ENCODE data around the gene GGACT. TPM values are rescaled to one million over a fixed set of nuclear protein-coding genes. Genes with fewer than 3 reads are reported as not detected.

GGACT gene
- polyA plus RNA-seq, 1 donor from 2014 or later: 1.7 TPM

DNA sequence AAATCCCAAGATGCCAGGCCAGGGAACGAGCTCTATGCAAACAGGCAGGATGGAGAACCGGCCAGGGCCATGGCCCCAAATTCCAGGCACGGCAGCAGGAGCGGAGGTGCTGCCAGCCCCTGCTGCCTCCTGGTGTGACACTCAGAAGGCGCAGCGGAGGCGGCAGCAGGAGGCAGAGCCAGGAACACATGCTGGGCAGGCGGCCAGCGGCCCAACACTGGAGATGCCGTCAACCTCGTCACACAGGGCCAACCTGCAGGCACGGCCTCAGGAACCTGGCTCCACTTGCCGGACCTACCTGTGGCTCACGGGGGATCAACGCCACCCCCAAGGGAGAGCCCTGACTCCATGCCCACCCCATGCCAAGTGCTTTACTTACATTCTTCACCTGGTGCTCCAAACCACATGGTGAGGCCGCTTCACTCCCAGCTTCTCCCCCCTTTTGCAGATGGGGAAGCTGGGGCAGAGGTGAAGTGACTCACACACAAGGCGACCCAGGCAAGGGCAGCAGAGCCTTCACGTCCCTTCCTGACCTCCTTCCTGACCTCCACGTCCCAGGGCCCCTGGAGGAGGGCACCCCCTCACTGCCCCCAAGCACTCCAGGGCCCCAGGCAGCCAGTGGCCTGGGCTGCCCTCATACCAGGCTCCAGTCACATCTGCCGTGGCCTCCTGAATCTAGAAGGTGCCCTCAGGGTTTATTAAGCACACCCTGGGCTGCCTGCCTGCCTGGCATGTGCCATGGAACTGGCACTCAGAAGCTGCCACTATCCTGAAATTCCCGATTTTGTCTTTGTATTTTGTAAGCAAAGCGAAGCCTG, 43.5 kb downstream of the GGACT start:
- no peak overlapping the region for H2AFZ ChIP-seq (ENCODE audit: low read depth, low read length)
- H3K9me3 ChIP-seq (ENCODE audit: low read length): no peaks in the 10 kb centered on the region
- no peaks in the 10 kb centered on the region for H3K79me2 ChIP-seq (replicated peaks; ENCODE audit: insufficient read depth, low read length)
- H3K9ac ChIP-seq (ENCODE audit: low read length): no peak overlapping the region
- no peak overlapping the region for H3K4me2 ChIP-seq (ENCODE audit: low read length)
- no peak overlapping the region for H3K4me3 ChIP-seq (ENCODE audit: low read length)
- no peaks in the 10 kb centered on the region for H3K27me3 ChIP-seq (ENCODE audit: insufficient read depth, low read depth, low read length)
- no peaks in the 10 kb centered on the region for H4K20me1 ChIP-seq (ENCODE audit: insufficient read depth)
- no peaks in the 10 kb centered on the region for H3F3A ChIP-seq (ENCODE audit: insufficient read depth, low read length, poor library complexity, severe bottlenecking)
- no peak for TF ChIP-seq EP300 (conservative IDR thresholded peaks at IDR 0.05; ENCODE audit: poor library complexity, severe bottlenecking)
- no peak for TF ChIP-seq EZH2 (IDR thresholded peaks at IDR 0.05; ENCODE audit: borderline replicate concordance, insufficient read depth, low read length, poor library complexity, severe bottlenecking)
- TF ChIP-seq RAD21 (conservative IDR thresholded peaks at IDR 0.05): no peak
- no peak for TF ChIP-seq MXI1 (conservative IDR thresholded peaks at IDR 0.05; ENCODE audit: poor library complexity, severe bottlenecking)
- TF ChIP-seq SMC3 (conservative IDR thresholded peaks at IDR 0.05; ENCODE audit: poor library complexity): no peak
- TF ChIP-seq, protein P1, sequence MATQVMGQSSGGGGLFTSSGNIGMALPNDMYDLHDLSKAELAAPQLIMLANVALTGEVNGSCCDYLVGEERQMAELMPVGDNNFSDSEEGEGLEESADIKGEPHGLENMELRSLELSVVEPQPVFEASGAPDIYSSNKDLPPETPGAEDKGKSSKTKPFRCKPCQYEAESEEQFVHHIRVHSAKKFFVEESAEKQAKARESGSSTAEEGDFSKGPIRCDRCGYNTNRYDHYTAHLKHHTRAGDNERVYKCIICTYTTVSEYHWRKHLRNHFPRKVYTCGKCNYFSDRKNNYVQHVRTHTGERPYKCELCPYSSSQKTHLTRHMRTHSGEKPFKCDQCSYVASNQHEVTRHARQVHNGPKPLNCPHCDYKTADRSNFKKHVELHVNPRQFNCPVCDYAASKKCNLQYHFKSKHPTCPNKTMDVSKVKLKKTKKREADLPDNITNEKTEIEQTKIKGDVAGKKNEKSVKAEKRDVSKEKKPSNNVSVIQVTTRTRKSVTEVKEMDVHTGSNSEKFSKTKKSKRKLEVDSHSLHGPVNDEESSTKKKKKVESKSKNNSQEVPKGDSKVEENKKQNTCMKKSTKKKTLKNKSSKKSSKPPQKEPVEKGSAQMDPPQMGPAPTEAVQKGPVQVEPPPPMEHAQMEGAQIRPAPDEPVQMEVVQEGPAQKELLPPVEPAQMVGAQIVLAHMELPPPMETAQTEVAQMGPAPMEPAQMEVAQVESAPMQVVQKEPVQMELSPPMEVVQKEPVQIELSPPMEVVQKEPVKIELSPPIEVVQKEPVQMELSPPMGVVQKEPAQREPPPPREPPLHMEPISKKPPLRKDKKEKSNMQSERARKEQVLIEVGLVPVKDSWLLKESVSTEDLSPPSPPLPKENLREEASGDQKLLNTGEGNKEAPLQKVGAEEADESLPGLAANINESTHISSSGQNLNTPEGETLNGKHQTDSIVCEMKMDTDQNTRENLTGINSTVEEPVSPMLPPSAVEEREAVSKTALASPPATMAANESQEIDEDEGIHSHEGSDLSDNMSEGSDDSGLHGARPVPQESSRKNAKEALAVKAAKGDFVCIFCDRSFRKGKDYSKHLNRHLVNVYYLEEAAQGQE (IDR thresholded peaks at IDR 0.05; ENCODE audit: borderline replicate concordance): no peak
- no peak for TF ChIP-seq TAF1 (IDR thresholded peaks at IDR 0.05; ENCODE audit: low read depth)
- TF ChIP-seq, protein P2, sequence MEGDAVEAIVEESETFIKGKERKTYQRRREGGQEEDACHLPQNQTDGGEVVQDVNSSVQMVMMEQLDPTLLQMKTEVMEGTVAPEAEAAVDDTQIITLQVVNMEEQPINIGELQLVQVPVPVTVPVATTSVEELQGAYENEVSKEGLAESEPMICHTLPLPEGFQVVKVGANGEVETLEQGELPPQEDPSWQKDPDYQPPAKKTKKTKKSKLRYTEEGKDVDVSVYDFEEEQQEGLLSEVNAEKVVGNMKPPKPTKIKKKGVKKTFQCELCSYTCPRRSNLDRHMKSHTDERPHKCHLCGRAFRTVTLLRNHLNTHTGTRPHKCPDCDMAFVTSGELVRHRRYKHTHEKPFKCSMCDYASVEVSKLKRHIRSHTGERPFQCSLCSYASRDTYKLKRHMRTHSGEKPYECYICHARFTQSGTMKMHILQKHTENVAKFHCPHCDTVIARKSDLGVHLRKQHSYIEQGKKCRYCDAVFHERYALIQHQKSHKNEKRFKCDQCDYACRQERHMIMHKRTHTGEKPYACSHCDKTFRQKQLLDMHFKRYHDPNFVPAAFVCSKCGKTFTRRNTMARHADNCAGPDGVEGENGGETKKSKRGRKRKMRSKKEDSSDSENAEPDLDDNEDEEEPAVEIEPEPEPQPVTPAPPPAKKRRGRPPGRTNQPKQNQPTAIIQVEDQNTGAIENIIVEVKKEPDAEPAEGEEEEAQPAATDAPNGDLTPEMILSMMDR (IDR thresholded peaks at IDR 0.05; ENCODE audit: poor library complexity, severe bottlenecking): no peak
- no peak for TF ChIP-seq POLR2AphosphoS5 (IDR thresholded peaks at IDR 0.05)
- no peaks in the 10 kb centered on the region for H3K36me3 ChIP-seq (ENCODE audit: insufficient read depth, low read length)
- no peak overlapping the region for H3K27ac ChIP-seq (ENCODE audit: low read length)
- no peaks in the 10 kb centered on the region for H3K9me2 ChIP-seq (ENCODE audit: insufficient read depth, low read length)

DNA sequence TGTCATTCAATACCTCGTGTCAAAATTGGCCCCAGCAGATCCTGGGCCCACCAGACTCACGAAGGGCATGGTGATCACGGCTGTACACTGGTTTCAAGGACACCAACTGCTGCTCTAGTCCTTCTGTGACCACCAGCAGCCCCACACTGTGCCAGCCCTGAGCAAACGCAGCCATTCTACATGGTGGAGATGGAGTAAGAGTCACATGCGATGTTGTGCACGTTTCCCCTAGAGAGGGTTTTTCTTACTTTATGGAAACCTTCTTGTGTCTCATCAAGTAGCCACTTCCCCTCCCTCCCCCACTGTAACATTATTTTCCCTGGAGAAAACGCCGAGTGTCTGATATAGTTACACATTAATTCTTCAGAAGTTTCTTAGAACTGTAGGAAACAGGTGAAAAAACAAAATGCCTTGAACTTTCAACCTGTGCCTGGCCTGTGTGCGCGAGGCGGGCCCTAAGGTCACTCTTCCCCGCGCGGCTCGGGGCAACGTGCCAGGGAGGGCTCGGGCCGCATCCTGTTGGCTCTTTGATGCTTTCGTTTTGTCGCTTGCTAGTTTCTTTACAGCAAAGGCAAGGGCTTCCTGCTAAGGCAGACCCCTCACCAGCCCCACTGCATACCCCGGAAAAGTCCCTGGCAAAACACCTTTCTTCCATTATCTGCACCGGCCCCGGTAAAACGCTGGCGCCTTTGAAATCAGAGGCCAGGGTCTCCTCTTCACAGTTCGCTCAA, 44.6 kb downstream of the GGACT start:
- H3K27ac ChIP-seq (ENCODE audit: low read length): no peak overlapping the region
- H2AFZ ChIP-seq (ENCODE audit: low read depth, low read length): no peak overlapping the region
- no peaks in the 10 kb centered on the region for H3K79me2 ChIP-seq (replicated peaks; ENCODE audit: insufficient read depth, low read length)
- H3K4me3 ChIP-seq (ENCODE audit: low read length): no peak overlapping the region
- H4K20me1 ChIP-seq (ENCODE audit: insufficient read depth): no peaks in the 10 kb centered on the region
- no peak overlapping the region for H3K9ac ChIP-seq (ENCODE audit: low read length)
- H3K4me2 ChIP-seq (ENCODE audit: low read length): no peak overlapping the region
- no peaks in the 10 kb centered on the region for H3K9me2 ChIP-seq (ENCODE audit: insufficient read depth, low read length)
- H3F3A ChIP-seq (ENCODE audit: insufficient read depth, low read length, poor library complexity, severe bottlenecking): no peaks in the 10 kb centered on the region
- no peaks in the 10 kb centered on the region for H3K9me3 ChIP-seq (ENCODE audit: low read length)
- H3K27me3 ChIP-seq (ENCODE audit: insufficient read depth, low read depth, low read length): no peaks in the 10 kb centered on the region
- no peaks in the 10 kb centered on the region for H3K36me3 ChIP-seq (ENCODE audit: insufficient read depth, low read length)
- TF ChIP-seq RAD21 (conservative IDR thresholded peaks at IDR 0.05) (no peak), TAF1 (IDR thresholded peaks at IDR 0.05; ENCODE audit: low read depth) (no peak), MXI1 (conservative IDR thresholded peaks at IDR 0.05; ENCODE audit: poor library complexity, severe bottlenecking) (no peak), POLR2AphosphoS5 (IDR thresholded peaks at IDR 0.05) (no peak), SMC3 (conservative IDR thresholded peaks at IDR 0.05; ENCODE audit: poor library complexity) (no peak), EP300 (conservative IDR thresholded peaks at IDR 0.05; ENCODE audit: poor library complexity, severe bottlenecking) (no peak)
- TF ChIP-seq, protein P1 (IDR thresholded peaks at IDR 0.05; ENCODE audit: borderline replicate concordance): no peak
- TF ChIP-seq, protein P2 (IDR thresholded peaks at IDR 0.05; ENCODE audit: poor library complexity, severe bottlenecking): no peak

All from neural cell (in vitro differentiated cells).